Hepatocyte (in vitro differentiated cells): ENCODE data around the gene CARD8. TPM values are rescaled to one million over a fixed set of nuclear protein-coding genes. Genes with fewer than 3 reads are reported as not detected.

Experiments
- DNase-seq: peaks from one replicate; pipeline ENCODE4 v3.0.0-alpha.2; 2016; ENCODE audit warnings: low spot score
- H2AFZ ChIP-seq: fragments of 200-600 bp; sonication (generic); 2 replicates; pipeline ENCODE4 v1.6.0; 2016; ENCODE audit warnings: antibody characterized with exemption, mild to moderate bottlenecking
- H3K27ac ChIP-seq: fragments of 200-600 bp; sonication (generic); 2 replicates; pipeline ENCODE4 v1.5.1; 2016; ENCODE audit warnings: mild to moderate bottlenecking
- H3K27me3 ChIP-seq: fragments of 200-600 bp; sonication (generic); 2 replicates; pipeline ENCODE4 v1.6.1; 2016
- H3K36me3 ChIP-seq: fragments of 200-600 bp; sonication (generic); replicated peaks from 2 replicates; pipeline ENCODE4 v1.5.1; 2016; ENCODE audit warnings: low read depth; ENCODE audit not compliant: insufficient read depth
- H3K4me1 ChIP-seq: fragments of 200-600 bp; sonication (generic); 2 replicates; pipeline ENCODE4 v1.5.1; 2016; ENCODE audit warnings: mild to moderate bottlenecking, moderate library complexity; ENCODE audit not compliant: insufficient read depth
- H3K4me2 ChIP-seq: fragments of 200-600 bp; sonication (generic); 2 replicates; pipeline ENCODE4 v1.6.0; 2016
- H3K4me3 ChIP-seq: fragments of 200-600 bp; sonication (generic); 2 replicates; pipeline ENCODE4 v1.5.1; 2016; ENCODE audit warnings: mild to moderate bottlenecking
- H3K79me2 ChIP-seq: fragments of 200-600 bp; sonication (generic); 2 replicates; pipeline ENCODE4 v1.6.0; 2017; ENCODE audit warnings: mild to moderate bottlenecking
- H3K9me2 ChIP-seq: fragments of 200-600 bp; sonication (generic); replicated peaks from 2 replicates; pipeline ENCODE4 v1.6.0; 2017; ENCODE audit warnings: mild to moderate bottlenecking; ENCODE audit not compliant: insufficient read depth
- H3K9me3 ChIP-seq: fragments of 200-600 bp; sonication (generic); 2 replicates; pipeline ENCODE4 v1.5.1; 2016; ENCODE audit warnings: low read depth, mild to moderate bottlenecking
- H4K20me1 ChIP-seq: fragments of 200-600 bp; sonication (generic); 2 replicates; pipeline ENCODE4 v1.6.0; 2016; ENCODE audit warnings: mild to moderate bottlenecking; ENCODE audit not compliant: insufficient read depth, poor library complexity, severe bottlenecking
- EZH2 ChIP-seq: fragments of 200-600 bp; sonication (generic); IDR thresholded peaks from 2 replicates; pipeline ENCODE4 v1.6.1; 2016; ENCODE audit warnings: antibody characterized with exemption, mild to moderate bottlenecking, borderline replicate concordance
- EZH2phosphoT487 ChIP-seq: fragments of 200-600 bp; sonication (generic); IDR thresholded peaks from one replicate; pipeline ENCODE4 v1.6.1; 2018; ENCODE audit warnings: antibody characterized with exemption, mild to moderate bottlenecking, low read depth, moderate library complexity; ENCODE audit not compliant: unreplicated experiment, severe bottlenecking
- WGBS: methylation state at CpG from one replicate; pipeline ENCODE4 v1.1.6; 2016; ENCODE audit warnings: low lambda C conversion rate; ENCODE audit errors: missing lambda C conversion rate; 5-methylcytosine and 5-hydroxymethylcytosine counted together
- polyA plus RNA-seq: library from polyadenylated mRNA; unstranded; fragments of >200 nt; fragmentation: Nextera tagmentation; extraction: Ambion mirVana; gene quantifications from 2 replicates; pipeline ENCODE4 v1.2.1, GENCODE V29; 2016
- total RNA-seq: library from RNA; depleted of rRNA; stranded (reverse); fragments of >200 nt; gene quantifications from 2 replicates; pipeline ENCODE4 v1.2.3, GENCODE V29; 2014
- TF ChIP-seq, protein P1 (sequence below): fragments of 200-600 bp; sonication (generic); IDR thresholded peaks from 2 replicates; pipeline ENCODE4 v1.5.1; 2016; ENCODE audit warnings: antibody characterized with exemption, mild to moderate bottlenecking; ENCODE audit not compliant: poor library complexity

Gene CARD8
- total and polyA plus RNA-seq, 2 experiments from 2014 or later = 7.6 to 17.0 TPM

DNA sequence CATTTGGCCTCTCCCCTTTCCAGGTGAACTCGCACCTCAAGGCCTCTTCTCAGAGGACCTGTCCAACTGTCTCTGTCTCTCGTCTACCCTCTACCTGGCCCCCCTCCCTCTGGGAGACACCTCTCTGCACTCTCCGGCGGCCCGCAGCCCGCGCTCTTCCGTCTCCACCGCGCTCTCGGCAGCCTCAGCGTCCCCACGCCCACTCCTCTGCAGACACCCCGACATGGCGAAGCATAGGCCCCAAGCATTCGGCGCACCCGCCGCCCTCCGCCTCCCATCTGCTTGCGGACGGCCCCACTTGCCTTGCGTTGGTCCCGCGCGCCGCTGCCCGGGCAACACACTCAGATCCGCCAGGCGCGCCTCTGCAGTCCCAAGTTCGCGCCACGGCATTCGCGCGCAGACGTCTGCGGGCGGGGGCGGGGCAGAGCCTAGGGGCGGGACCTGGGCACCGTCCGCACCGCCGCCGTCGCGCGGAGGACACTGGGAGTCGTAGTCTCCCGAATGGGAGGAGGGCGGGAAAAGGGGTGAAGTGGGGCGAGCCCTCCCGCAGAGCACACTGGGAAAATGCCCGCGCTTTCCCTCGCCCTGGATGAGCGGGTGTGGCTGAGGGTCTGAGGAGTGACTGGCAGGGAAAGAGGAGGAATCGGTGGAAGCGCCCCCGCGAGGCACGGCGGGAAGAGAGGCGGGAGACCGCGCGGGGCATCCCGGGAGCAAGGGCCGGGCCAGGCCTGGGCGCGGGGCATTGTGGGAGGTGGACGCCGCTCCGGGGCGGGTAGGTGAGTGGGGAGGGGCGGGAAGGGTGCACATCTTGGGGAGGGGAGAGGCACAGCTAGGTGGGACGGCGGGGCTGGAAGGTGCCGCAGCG is 85.5 kb downstream of the CARD8 start, which contains the start of the genes LIG1 and ZSWIM9:
TSS of gene LIG1 (minus strand) at position 406 of the 865 bp plus-strand sequence. CDS start 4,778 bp downstream, outside the sequence.
TSS of gene ZSWIM9 (plus strand) at position 742 of the 865 bp plus-strand sequence. CDS start 1,123 bp downstream, outside the sequence.
- peak within 1 kb of the TSS; percentile 75 for H3K4me3 ChIP-seq
- H3K4me2 ChIP-seq = peak within 1 kb of the TSS; percentile 90
- no peaks in the 10 kb centered on the region for H3K27me3 ChIP-seq
- H4K20me1 ChIP-seq = no peaks in the 10 kb centered on the region
- DNase-seq = peak; percentile 97
- H3K27ac ChIP-seq = peak within 1 kb of the TSS; percentile 86
- H3K79me2 ChIP-seq = peaks cover 42% of the 10 kb centered on the region
- no peaks in the 10 kb centered on the region for H3K9me2 ChIP-seq
- H3K9me3 ChIP-seq = no peaks in the 10 kb centered on the region
- peak within 1 kb of the TSS; percentile 83 for H2AFZ ChIP-seq
- under 1% methylated on average over 25 of the region's 82 CpGs for WGBS
- no peaks in the 10 kb centered on the region for H3K36me3 ChIP-seq
- TF ChIP-seq EZH2 = no peak
- TF ChIP-seq, protein P1, sequence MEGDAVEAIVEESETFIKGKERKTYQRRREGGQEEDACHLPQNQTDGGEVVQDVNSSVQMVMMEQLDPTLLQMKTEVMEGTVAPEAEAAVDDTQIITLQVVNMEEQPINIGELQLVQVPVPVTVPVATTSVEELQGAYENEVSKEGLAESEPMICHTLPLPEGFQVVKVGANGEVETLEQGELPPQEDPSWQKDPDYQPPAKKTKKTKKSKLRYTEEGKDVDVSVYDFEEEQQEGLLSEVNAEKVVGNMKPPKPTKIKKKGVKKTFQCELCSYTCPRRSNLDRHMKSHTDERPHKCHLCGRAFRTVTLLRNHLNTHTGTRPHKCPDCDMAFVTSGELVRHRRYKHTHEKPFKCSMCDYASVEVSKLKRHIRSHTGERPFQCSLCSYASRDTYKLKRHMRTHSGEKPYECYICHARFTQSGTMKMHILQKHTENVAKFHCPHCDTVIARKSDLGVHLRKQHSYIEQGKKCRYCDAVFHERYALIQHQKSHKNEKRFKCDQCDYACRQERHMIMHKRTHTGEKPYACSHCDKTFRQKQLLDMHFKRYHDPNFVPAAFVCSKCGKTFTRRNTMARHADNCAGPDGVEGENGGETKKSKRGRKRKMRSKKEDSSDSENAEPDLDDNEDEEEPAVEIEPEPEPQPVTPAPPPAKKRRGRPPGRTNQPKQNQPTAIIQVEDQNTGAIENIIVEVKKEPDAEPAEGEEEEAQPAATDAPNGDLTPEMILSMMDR = no peak
- no peak for TF ChIP-seq EZH2phosphoT487
- H3K4me1 ChIP-seq = no peaks in the 10 kb centered on the region

DNA sequence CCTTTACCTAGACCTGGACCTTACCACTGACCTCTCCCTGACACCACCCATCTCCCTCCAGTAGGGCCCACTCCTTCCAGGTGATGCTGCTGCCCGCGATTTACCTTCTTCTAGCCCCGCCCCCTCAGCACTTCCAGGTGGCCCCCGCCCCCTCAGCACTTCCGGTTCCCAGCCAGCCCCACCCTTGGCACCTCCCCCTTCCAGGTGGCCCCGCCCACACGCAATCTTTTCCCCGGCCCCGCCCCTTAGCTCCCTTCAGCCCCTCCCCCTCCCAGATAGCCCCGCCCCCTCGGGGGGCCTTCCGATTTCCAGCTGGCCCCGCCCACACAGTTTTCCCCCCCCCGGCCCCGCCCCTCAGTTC is 86.2 kb downstream of the CARD8 start:
- Histone ChIP-seq H3K36me3 (no peaks in the 10 kb centered on the region), H3K27ac (peak overlapping the region; percentile 86), H4K20me1 (no peaks in the 10 kb centered on the region), H3K27me3 (no peaks in the 10 kb centered on the region), H3K4me3 (peak overlapping the region; percentile 62), H3K4me1 (no peaks in the 10 kb centered on the region), H3K79me2 (peaks cover 42% of the 10 kb centered on the region), H2AFZ (peak overlapping the region; percentile 77), H3K9me3 (no peaks in the 10 kb centered on the region), H3K4me2 (peak overlapping the region; percentile 83), H3K9me2 (no peaks in the 10 kb centered on the region)
- TF ChIP-seq, protein P1 = no peak
- TF ChIP-seq EZH2 (no peak), EZH2phosphoT487 (no peak)
- DNase-seq = peak; percentile 95
- 0% methylated on average over 1 of the region's 15 CpGs for WGBS

DNA sequence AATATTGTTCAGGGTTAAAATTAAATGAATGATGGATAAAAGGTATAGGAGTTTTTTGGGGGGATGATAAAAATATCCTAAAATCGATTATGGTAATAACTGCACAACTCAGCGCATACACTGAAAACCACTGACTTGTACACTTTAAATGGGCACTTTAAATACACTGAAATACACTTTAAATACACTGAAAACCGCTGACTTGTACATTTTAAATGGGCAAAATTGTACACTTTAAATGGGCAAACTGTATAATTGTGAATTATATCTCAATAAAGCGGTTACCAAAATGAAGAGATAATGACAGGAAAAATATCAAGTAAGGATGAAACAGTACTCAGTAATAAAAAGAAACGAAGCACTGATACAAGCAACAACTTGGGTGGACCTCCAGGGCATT is 87.0 kb downstream of the CARD8 start:
- Histone ChIP-seq H3K27ac (peak overlapping the region; percentile 53), H3K79me2 (peaks cover 42% of the 10 kb centered on the region), H3K36me3 (no peaks in the 10 kb centered on the region), H3K9me2 (no peaks in the 10 kb centered on the region), H3K9me3 (no peaks in the 10 kb centered on the region), H3K4me2 (peak overlapping the region; percentile 83), H2AFZ (peak overlapping the region; percentile 77), H3K27me3 (no peaks in the 10 kb centered on the region), H3K4me1 (no peaks in the 10 kb centered on the region), H4K20me1 (no peaks in the 10 kb centered on the region), H3K4me3 (no peak overlapping the region)
- TF ChIP-seq, protein P1 = no peak
- TF ChIP-seq EZH2phosphoT487 = no peak
- no peak for TF ChIP-seq EZH2
- DNase-seq = no peak
- WGBS = 87% methylated on average over 5 of the region's 5 CpGs
